Measurements from ENCODE around the gene ASCL5. TPM values are rescaled to one million over a fixed set of nuclear protein-coding genes. Genes with fewer than 3 reads are reported as not detected.

ASCL5 gene
- total and polyA plus RNA-seq, 2 experiments from 2014 or later = not detected

DNA sequence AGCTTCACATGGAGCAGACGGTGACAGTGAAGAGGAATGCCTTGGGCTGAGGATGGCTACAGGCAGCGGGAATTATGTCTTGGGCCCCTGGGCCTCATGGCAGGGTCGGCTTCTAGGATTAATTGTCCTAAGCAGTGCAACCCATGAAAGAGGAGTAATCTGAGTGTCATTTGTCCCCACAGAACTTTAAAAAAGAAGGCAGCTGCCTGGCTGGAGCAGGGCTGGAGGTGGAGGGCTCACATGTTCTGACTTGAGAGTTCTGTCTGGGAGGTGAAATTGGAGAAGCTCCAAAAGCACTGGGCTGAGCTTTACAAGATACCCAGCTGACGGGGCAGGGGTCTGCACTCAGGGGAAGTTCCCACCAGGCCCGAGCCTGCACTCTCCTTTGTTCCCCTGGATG, 37.4 kb downstream of the ASCL5 start:
- Histone ChIP-seq H3K4me2 (no peak overlapping the region), H2AFZ (no peak overlapping the region), H3K27me3 (no peaks in the 10 kb centered on the region), H3K4me1 (ENCODE audit: insufficient read depth) (no peaks in the 10 kb centered on the region), H3K9me3 (ENCODE audit: low read depth) (no peaks in the 10 kb centered on the region), H3K4me3 (no peak overlapping the region), H3K36me3 (replicated peaks; ENCODE audit: insufficient read depth, low read depth) (no peaks in the 10 kb centered on the region), H3K27ac (no peak overlapping the region), H3K9me2 (replicated peaks; ENCODE audit: insufficient read depth) (no peaks in the 10 kb centered on the region), H3K79me2 (no peaks in the 10 kb centered on the region), H4K20me1 (ENCODE audit: insufficient read depth, poor library complexity, severe bottlenecking) (no peaks in the 10 kb centered on the region)
- TF ChIP-seq, protein P1, sequence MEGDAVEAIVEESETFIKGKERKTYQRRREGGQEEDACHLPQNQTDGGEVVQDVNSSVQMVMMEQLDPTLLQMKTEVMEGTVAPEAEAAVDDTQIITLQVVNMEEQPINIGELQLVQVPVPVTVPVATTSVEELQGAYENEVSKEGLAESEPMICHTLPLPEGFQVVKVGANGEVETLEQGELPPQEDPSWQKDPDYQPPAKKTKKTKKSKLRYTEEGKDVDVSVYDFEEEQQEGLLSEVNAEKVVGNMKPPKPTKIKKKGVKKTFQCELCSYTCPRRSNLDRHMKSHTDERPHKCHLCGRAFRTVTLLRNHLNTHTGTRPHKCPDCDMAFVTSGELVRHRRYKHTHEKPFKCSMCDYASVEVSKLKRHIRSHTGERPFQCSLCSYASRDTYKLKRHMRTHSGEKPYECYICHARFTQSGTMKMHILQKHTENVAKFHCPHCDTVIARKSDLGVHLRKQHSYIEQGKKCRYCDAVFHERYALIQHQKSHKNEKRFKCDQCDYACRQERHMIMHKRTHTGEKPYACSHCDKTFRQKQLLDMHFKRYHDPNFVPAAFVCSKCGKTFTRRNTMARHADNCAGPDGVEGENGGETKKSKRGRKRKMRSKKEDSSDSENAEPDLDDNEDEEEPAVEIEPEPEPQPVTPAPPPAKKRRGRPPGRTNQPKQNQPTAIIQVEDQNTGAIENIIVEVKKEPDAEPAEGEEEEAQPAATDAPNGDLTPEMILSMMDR (IDR thresholded peaks at IDR 0.05; ENCODE audit: poor library complexity) = no peak
- TF ChIP-seq EZH2 (IDR thresholded peaks at IDR 0.05; ENCODE audit: borderline replicate concordance) (no peak), EZH2phosphoT487 (IDR thresholded peaks at IDR 0.05; ENCODE audit: low read depth, severe bottlenecking, unreplicated experiment) (no peak)
- WGBS (ENCODE audit: low lambda C conversion rate, missing lambda C conversion rate) = 52% methylated on average over 5 of the region's 5 CpGs
- no peak for DNase-seq (ENCODE audit: low spot score)

DNA sequence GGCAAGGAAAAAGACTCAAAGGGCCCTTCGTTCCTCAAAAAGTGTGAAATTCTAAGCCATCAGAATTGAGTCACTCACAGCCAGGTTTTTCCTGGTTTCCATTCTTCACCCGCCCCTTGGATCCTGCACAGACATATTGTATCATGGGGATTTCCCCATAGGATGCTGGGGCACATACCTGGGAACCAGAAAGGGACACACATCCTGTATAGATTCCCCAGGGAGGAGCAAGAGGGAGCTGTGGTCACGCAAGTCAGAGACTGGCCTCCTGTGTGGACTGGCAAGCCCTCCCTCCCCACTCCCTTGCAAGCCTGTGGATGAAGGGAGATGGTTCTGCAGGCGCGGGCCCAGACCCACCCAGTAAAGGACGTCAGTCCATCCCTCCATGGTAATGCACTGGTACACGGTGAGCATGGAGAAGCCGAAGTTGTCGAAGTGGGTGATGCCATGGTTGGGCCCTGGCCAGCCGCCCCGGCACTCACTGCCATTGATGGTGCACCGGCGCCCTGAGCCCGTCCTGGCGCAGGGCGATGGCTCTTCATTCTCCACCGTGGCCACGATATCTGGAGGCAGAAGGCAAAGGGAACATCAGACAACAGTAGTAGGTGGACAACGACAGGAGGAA, 38.0 kb downstream of the ASCL5 start:
- no peaks in the 10 kb centered on the region for H3K4me1 ChIP-seq (ENCODE audit: insufficient read depth)
- H3K9me2 ChIP-seq (replicated peaks; ENCODE audit: insufficient read depth) = no peaks in the 10 kb centered on the region
- H2AFZ ChIP-seq = no peak overlapping the region
- no peak overlapping the region for H3K27ac ChIP-seq
- no peaks in the 10 kb centered on the region for H3K27me3 ChIP-seq
- WGBS (ENCODE audit: low lambda C conversion rate, missing lambda C conversion rate) = 96% methylated on average over 19 of the region's 19 CpGs
- no peak overlapping the region for H3K4me2 ChIP-seq
- DNase-seq (ENCODE audit: low spot score) = no peak
- no peaks in the 10 kb centered on the region for H3K36me3 ChIP-seq (replicated peaks; ENCODE audit: insufficient read depth, low read depth)
- H4K20me1 ChIP-seq (ENCODE audit: insufficient read depth, poor library complexity, severe bottlenecking) = no peaks in the 10 kb centered on the region
- no peak overlapping the region for H3K4me3 ChIP-seq
- no peaks in the 10 kb centered on the region for H3K79me2 ChIP-seq
- no peaks in the 10 kb centered on the region for H3K9me3 ChIP-seq (ENCODE audit: low read depth)
- no peak for TF ChIP-seq EZH2 (IDR thresholded peaks at IDR 0.05; ENCODE audit: borderline replicate concordance)
- TF ChIP-seq, protein P1 (IDR thresholded peaks at IDR 0.05; ENCODE audit: poor library complexity) = no peak
- no peak for TF ChIP-seq EZH2phosphoT487 (IDR thresholded peaks at IDR 0.05; ENCODE audit: low read depth, severe bottlenecking, unreplicated experiment)

DNA sequence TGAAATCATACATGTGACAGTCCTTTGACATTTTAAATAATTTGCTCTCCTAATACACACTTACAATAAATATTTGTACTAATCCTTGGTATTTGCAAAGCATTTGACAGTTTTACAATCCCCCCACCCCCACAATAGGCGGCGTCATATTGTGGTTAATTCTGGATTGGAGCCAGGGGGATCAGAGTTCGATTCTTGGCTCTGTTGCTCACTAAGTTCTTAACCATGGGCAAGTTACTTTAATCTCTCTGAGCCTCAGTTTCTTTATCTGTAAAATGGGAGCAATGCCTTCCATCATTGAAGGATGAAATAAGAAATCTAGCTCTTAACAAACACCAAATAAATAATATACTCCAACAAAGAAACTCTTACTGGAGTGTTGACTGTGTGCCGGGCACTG, 38.6 kb downstream of the ASCL5 start:
- no peak for DNase-seq (ENCODE audit: low spot score)
- no peaks in the 10 kb centered on the region for H3K27me3 ChIP-seq
- no peaks in the 10 kb centered on the region for H3K4me1 ChIP-seq (ENCODE audit: insufficient read depth)
- no peak for TF ChIP-seq EZH2 (IDR thresholded peaks at IDR 0.05; ENCODE audit: borderline replicate concordance)
- TF ChIP-seq, protein P1 (IDR thresholded peaks at IDR 0.05; ENCODE audit: poor library complexity) = no peak
- no peaks in the 10 kb centered on the region for H4K20me1 ChIP-seq (ENCODE audit: insufficient read depth, poor library complexity, severe bottlenecking)
- no peak overlapping the region for H3K4me2 ChIP-seq
- no peak overlapping the region for H3K4me3 ChIP-seq
- H3K79me2 ChIP-seq = no peaks in the 10 kb centered on the region
- H3K9me2 ChIP-seq (replicated peaks; ENCODE audit: insufficient read depth) = no peaks in the 10 kb centered on the region
- no peaks in the 10 kb centered on the region for H3K36me3 ChIP-seq (replicated peaks; ENCODE audit: insufficient read depth, low read depth)
- no peak overlapping the region for H2AFZ ChIP-seq
- H3K27ac ChIP-seq = no peak overlapping the region
- no peaks in the 10 kb centered on the region for H3K9me3 ChIP-seq (ENCODE audit: low read depth)
- 69% methylated on average over 4 of the region's 4 CpGs for WGBS (ENCODE audit: low lambda C conversion rate, missing lambda C conversion rate)
